ENCODE measurements around the gene NECAB2.

GRCh38 chr16:83959656-83960434, 8.2 kb upstream of the NECAB2 start:
- no peak for TF ChIP-seq CTCF (conservative IDR thresholded peaks at IDR 0.05; ENCODE audit: low read depth in 2 of 2)
- TF ChIP-seq, protein P1, sequence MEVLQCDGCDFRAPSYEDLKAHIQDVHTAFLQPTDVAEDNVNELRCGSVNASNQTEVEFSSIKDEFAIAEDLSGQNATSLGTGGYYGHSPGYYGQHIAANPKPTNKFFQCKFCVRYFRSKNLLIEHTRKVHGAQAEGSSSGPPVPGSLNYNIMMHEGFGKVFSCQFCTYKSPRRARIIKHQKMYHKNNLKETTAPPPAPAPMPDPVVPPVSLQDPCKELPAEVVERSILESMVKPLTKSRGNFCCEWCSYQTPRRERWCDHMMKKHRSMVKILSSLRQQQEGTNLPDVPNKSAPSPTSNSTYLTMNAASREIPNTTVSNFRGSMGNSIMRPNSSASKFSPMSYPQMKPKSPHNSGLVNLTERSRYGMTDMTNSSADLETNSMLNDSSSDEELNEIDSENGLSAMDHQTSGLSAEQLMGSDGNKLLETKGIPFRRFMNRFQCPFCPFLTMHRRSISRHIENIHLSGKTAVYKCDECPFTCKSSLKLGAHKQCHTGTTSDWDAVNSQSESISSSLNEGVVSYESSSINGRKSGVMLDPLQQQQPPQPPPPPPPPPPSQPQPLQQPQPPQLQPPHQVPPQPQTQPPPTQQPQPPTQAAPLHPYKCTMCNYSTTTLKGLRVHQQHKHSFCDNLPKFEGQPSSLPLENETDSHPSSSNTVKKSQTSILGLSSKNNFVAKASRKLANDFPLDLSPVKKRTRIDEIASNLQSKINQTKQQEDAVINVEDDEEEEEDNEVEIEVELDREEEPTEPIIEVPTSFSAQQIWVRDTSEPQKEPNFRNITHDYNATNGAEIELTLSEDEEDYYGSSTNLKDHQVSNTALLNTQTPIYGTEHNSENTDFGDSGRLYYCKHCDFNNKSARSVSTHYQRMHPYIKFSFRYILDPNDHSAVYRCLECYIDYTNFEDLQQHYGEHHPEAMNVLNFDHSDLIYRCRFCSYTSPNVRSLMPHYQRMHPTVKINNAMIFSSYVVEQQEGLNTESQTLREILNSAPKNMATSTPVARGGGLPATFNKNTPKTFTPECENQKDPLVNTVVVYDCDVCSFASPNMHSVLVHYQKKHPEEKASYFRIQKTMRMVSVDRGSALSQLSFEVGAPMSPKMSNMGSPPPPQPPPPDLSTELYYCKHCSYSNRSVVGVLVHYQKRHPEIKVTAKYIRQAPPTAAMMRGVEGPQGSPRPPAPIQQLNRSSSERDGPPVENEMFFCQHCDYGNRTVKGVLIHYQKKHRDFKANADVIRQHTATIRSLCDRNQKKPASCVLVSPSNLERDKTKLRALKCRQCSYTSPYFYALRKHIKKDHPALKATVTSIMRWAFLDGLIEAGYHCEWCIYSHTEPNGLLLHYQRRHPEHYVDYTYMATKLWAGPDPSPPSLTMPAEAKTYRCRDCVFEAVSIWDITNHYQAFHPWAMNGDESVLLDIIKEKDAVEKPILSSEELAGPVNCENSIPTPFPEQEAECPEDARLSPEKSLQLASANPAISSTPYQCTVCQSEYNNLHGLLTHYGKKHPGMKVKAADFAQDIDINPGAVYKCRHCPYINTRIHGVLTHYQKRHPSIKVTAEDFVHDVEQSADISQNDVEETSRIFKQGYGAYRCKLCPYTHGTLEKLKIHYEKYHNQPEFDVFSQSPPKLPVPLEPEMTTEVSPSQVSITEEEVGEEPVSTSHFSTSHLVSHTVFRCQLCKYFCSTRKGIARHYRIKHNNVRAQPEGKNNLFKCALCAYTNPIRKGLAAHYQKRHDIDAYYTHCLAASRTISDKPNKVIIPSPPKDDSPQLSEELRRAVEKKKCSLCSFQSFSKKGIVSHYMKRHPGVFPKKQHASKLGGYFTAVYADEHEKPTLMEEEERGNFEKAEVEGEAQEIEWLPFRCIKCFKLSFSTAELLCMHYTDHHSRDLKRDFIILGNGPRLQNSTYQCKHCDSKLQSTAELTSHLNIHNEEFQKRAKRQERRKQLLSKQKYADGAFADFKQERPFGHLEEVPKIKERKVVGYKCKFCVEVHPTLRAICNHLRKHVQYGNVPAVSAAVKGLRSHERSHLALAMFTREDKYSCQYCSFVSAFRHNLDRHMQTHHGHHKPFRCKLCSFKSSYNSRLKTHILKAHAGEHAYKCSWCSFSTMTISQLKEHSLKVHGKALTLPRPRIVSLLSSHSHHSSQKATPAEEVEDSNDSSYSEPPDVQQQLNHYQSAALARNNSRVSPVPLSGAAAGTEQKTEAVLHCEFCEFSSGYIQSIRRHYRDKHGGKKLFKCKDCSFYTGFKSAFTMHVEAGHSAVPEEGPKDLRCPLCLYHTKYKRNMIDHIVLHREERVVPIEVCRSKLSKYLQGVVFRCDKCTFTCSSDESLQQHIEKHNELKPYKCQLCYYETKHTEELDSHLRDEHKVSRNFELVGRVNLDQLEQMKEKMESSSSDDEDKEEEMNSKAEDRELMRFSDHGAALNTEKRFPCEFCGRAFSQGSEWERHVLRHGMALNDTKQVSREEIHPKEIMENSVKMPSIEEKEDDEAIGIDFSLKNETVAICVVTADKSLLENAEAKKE (CRISPR knock-in tag; IDR thresholded peaks at IDR 0.05) = no peak
- TF ChIP-seq EZH2 (IDR thresholded peaks at IDR 0.05; ENCODE audit: low read depth, unreplicated experiment) = no peak
- TF ChIP-seq, protein P2, sequence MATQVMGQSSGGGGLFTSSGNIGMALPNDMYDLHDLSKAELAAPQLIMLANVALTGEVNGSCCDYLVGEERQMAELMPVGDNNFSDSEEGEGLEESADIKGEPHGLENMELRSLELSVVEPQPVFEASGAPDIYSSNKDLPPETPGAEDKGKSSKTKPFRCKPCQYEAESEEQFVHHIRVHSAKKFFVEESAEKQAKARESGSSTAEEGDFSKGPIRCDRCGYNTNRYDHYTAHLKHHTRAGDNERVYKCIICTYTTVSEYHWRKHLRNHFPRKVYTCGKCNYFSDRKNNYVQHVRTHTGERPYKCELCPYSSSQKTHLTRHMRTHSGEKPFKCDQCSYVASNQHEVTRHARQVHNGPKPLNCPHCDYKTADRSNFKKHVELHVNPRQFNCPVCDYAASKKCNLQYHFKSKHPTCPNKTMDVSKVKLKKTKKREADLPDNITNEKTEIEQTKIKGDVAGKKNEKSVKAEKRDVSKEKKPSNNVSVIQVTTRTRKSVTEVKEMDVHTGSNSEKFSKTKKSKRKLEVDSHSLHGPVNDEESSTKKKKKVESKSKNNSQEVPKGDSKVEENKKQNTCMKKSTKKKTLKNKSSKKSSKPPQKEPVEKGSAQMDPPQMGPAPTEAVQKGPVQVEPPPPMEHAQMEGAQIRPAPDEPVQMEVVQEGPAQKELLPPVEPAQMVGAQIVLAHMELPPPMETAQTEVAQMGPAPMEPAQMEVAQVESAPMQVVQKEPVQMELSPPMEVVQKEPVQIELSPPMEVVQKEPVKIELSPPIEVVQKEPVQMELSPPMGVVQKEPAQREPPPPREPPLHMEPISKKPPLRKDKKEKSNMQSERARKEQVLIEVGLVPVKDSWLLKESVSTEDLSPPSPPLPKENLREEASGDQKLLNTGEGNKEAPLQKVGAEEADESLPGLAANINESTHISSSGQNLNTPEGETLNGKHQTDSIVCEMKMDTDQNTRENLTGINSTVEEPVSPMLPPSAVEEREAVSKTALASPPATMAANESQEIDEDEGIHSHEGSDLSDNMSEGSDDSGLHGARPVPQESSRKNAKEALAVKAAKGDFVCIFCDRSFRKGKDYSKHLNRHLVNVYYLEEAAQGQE (IDR thresholded peaks at IDR 0.05; ENCODE audit: unreplicated experiment) = no peak
- no peak for TF ChIP-seq EZH2phosphoT487 (IDR thresholded peaks at IDR 0.05; ENCODE audit: unreplicated experiment)
- no peak for TF ChIP-seq ZNF331 (CRISPR knock-in tag; IDR thresholded peaks at IDR 0.05; ENCODE audit: low read depth)
- no peak for TF ChIP-seq POLR2AphosphoS5 (IDR thresholded peaks at IDR 0.05; ENCODE audit: low read depth)
- TF ChIP-seq CREB1 (CRISPR knock-in tag; IDR thresholded peaks at IDR 0.05; ENCODE audit: low read depth) = no peak
- no peak for TF ChIP-seq JUNB (IDR thresholded peaks at IDR 0.05; ENCODE audit: unreplicated experiment)

All from GM23338 (cell line).